Heart left ventricle (tissue), 13 donors: ENCODE results near the gene DOCK7.
"Not testable (repeated sequence)": the region's sequence is repeated elsewhere in the genome, so short reads cannot be mapped to it uniquely, and the experiment has no call there.

ENCODE experiments used
- POLR2A ChIP-seq, 2 donors: fragments of 450-650 bp; IDR thresholded peaks; one replicate each; pipeline ENCODE4 v1.6.1; 2017; ENCODE audit warnings: antibody characterized with exemption in 2 of 2, mild to moderate bottlenecking in 2 of 2, moderate library complexity in 2 of 2
- TF ChIP-seq, protein P1 (sequence below), 12 donors: fragments of 200-600 bp; sonication (generic) in 4 of 12; IDR thresholded peaks; one replicate each; pipeline versions ENCODE4 v1.5.0 to v1.8.0; 2018 to 2022; ENCODE audit warnings: antibody characterized with exemption in 12 of 12, mild to moderate bottlenecking in 5 of 12
- donor health status: ischemic (EF 13 %, LVEDD 7.1; RV severe dilation, severe dysfunction).
- donor health status: DM: no; HTN: yes; CAD: no.
- donor health status: DM: no; HTN: no; CAD: no.
- donor health status: ischemic (EF 25% LVEDD 6.9; RV normal size, moderate dysfunction).
- donor health status: ischemic (EF 25% LVEDD 5.7; RV mildly dilated, moderate dysfunction).
- donor health status: ischemic (EF 35%, LVEDD 5.7; RV mildly dilated, moderate dysfunction).
- donor health status: nonischemic (EF 11% LVEDD 7.7; RV severe dilation, severe dysfunction).
- donor health status: DM: yes; HTN: yes; CAD: no.
- donor health status: PGD.
- donor health status: ischemic (EF 29% LVEDD 5.4; RV normal size, mild dysfunction).
- donor health status: nonischemic (EF 23%, LVEDD 6.1; RV moderate dilation, normal function).

DNA sequence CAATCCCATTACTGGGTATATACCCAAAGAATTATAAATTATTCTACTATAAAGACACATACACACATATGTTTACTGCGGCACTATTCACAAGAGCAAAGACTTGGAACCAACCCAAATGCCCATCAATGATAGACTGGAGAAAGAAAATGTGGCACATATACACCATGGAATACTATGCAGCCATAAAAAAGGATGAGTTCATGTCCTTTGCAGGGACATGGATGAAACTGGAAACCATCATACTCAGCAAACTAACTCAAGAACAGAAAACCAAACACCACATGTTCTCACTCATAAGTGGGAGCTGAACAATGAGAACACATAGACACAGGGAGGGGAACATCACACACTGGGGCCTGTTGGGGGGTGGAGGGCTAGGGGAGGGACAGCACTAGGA is 121.0 kb downstream of the DOCK7 start:
- TF ChIP-seq, protein P1, sequence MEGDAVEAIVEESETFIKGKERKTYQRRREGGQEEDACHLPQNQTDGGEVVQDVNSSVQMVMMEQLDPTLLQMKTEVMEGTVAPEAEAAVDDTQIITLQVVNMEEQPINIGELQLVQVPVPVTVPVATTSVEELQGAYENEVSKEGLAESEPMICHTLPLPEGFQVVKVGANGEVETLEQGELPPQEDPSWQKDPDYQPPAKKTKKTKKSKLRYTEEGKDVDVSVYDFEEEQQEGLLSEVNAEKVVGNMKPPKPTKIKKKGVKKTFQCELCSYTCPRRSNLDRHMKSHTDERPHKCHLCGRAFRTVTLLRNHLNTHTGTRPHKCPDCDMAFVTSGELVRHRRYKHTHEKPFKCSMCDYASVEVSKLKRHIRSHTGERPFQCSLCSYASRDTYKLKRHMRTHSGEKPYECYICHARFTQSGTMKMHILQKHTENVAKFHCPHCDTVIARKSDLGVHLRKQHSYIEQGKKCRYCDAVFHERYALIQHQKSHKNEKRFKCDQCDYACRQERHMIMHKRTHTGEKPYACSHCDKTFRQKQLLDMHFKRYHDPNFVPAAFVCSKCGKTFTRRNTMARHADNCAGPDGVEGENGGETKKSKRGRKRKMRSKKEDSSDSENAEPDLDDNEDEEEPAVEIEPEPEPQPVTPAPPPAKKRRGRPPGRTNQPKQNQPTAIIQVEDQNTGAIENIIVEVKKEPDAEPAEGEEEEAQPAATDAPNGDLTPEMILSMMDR (IDR thresholded peaks at IDR 0.05), result not testable (repeated sequence)
- TF ChIP-seq POLR2A (IDR thresholded peaks at IDR 0.05), result not testable (repeated sequence)
